Kidney tubule cell (primary cell): ENCODE data around the gene KLHL6.
"Not testable (repeated sequence)": the region's sequence is repeated elsewhere in the genome, so short reads cannot be mapped to it uniquely, and the experiment has no call there.

Experiments used
- DNase-seq: peaks from one replicate; pipeline ENCODE4 v3.0.0-alpha.2; 2018; ENCODE audit warnings: low spot score

The KLHL6 gene

GRCh38 chr3:183485093-183485492 lies 70.4 kb downstream of the KLHL6 start:
- no peak for DNase-seq

- DNase-seq = no peak
These were observed 71.0 kb downstream of the KLHL6 start for GRCh38 chr3:183484431-183485075.

- peak; percentile 61 for DNase-seq
These were observed 73.9 kb downstream of the KLHL6 start for GRCh38 chr3:183481582-183481981.

- no peak for DNase-seq
These were observed 77.0 kb downstream of the KLHL6 start for GRCh38 chr3:183478501-183478900.

GRCh38 chr3:183477801-183478456 lies 77.6 kb downstream of the KLHL6 start:
- DNase-seq = no peak

- DNase-seq = not testable (repeated sequence)
These were observed 79.7 kb downstream of the KLHL6 start for GRCh38 chr3:183475764-183476162.

GRCh38 chr3:183475016-183475763 lies 80.3 kb downstream of the KLHL6 start:
- no peak for DNase-seq

GRCh38 chr3:183473969-183474368 lies 81.5 kb downstream of the KLHL6 start:
- no peak for DNase-seq

- no peak for DNase-seq
These were observed 83.4 kb downstream of the KLHL6 start for GRCh38 chr3:183472155-183472554.

GRCh38 chr3:183468424-183468823 lies 87.1 kb downstream of the KLHL6 start:
- no peak for DNase-seq

GRCh38 chr3:183466575-183466974 lies 88.9 kb downstream of the KLHL6 start:
- no peak for DNase-seq

GRCh38 chr3:183465710-183466109 lies 89.8 kb downstream of the KLHL6 start:
- not testable (repeated sequence) for DNase-seq

- DNase-seq = no peak
These were observed 91.0 kb downstream of the KLHL6 start for GRCh38 chr3:183464480-183464879.

- DNase-seq = peak; percentile 46
These were observed 95.1 kb downstream of the KLHL6 start for GRCh38 chr3:183460081-183461055.

- DNase-seq = peak; percentile 78
These were observed 100.4 kb downstream of the KLHL6 start for GRCh38 chr3:183455089-183455488.

- DNase-seq = no peak
These were observed 101.4 kb downstream of the KLHL6 start for GRCh38 chr3:183454064-183454463.

- DNase-seq = no peak
These were observed 105.7 kb downstream of the KLHL6 start for GRCh38 chr3:183449791-183450190.

GRCh38 chr3:183449391-183449790 lies 106.1 kb downstream of the KLHL6 start:
- DNase-seq = peak; percentile 20

GRCh38 chr3:183448369-183449128 lies 107.0 kb downstream of the KLHL6 start:
- no peak for DNase-seq

GRCh38 chr3:183447206-183448001 lies 108.1 kb downstream of the KLHL6 start:
- DNase-seq = peak; percentile 93
